Fibroblast of skin of right quadriceps (primary cell): Measurements from ENCODE around the gene GSTO2.

ENCODE experiments used
- DNase-seq: peaks from one replicate; pipeline ENCODE4 v3.0.0-alpha.2; 2013

The GSTO2 gene

GRCh38 chr10:104327745-104328645 lies 59.0 kb downstream of the GSTO2 start:
- DNase-seq = peak; percentile 86

DNA sequence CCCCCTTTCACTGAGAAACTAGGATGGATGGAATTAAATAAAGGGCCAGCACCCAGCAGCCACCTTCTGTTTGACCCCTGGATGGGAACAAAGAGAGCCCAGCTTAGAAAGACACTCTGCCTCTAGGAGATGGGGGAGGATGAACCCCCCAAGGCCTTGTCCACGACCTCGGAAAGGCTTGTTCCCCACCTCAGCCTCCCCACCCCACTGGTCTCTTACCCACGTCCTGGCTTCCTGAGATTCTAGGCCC lies 59.6 kb downstream of the GSTO2 start:
- no peak for DNase-seq

- DNase-seq = peak; percentile 90
These were observed 60.1 kb downstream of the GSTO2 start for GRCh38 chr10:104328896-104329710.

- DNase-seq = peak; percentile 78
These were observed 60.8 kb downstream of the GSTO2 start for GRCh38 chr10:104329735-104330134.

GRCh38 chr10:104330168-104331110 lies 61.5 kb downstream of the GSTO2 start:
- DNase-seq = peak; percentile 74

GRCh38 chr10:104331208-104331838 lies 62.3 kb downstream of the GSTO2 start:
- DNase-seq = peak; percentile 66

DNA sequence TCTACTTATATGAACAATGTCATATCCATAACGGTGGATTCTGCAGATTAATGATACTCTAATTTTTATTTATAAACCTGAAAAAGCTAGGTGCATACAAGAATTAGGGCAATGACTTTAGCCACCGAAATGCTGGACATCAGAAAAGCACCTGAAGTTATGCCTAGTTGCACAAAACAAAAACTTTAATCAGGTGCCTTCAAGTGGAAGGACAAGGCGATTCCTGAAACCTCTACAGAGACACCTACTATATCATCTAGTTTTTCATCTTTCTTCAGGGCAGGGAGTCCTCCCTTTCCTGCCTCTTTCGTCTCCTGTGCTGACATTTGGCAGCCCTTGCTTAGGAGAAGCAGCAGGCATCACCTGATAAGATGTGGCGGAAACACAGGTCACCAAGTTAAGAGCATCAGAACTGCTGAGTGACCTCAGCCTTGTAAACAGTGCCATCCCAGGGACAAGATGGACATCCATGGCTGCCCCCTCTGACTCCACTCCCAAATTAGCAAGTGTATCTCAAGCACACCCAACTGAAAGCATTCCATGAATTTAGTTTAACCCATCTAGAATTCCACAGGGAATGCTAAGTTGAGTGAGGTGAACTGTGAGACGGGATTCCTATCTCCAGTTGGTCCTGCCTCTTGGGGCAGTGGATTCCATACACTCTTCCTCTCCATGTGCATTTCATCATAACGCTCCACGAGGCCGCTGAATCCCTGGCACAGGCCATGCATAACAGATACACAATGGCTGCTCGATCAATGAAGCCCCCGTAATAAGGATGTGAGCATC lies 63.5 kb downstream of the GSTO2 start:
- DNase-seq = peak; percentile 63

DNA sequence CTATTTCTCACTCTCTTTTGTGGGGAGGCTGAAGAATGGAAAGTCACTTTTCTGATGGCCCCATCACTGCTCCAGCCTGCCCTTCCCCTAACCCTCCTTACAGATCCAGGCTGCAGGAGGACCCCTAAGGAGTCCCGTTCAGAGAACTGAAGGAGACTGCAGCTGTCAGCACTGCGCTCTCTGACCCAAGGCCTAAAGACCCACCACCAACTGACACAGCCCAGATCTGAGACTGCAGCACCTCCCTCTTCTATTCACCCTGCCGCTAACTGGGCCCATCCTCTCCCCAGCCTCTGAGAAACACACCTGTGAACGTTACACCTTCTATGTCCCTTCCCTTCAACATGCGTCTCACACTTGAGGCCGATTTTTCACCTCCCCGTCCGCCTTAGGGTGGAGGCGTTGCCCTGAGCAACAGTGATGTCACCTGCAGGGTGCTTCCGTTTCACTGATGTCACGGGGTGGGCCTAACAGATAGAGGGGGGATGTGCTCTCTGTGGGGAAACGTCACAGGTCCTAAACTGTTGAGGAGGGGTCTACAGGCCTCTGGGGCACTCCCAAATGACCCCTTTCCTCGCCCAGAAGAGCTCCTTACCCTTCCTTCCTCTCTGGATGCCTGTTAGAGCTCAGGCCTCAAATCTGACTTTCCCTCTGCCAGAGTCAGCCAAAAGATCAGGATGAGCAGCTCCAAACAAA lies 64.2 kb downstream of the GSTO2 start:
- DNase-seq = no peak

DNA sequence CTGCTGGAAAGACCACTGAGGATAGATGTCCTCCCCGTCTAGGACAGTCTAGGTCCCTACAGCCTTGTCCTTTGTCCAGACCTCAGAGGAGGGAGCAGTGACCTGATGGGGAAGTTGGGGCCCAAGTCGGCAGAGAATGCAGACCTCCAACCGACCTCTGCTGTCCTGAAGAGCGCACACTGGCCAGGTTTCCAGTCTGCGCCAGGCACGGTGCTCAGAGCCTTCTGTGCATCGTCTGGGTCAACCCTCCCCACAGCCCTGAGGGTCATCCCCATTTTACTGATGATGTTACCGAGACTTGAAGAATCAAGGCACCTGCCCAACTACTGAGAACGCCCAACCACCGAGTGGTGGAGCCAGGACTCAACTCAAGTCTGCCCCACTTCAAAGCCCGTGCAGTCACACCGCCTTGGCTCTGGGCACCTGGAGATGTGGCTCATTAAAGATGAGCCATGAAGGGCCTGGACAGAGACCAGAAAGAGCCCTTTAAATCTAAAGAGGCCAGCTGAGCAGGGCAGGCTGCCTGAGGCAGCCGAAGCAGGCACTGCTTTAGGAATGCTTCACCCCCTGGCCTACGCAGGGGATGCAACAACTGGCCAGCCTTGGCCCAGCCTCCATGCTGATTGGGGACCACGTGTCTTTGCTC lies 64.9 kb downstream of the GSTO2 start:
- DNase-seq = no peak

DNA sequence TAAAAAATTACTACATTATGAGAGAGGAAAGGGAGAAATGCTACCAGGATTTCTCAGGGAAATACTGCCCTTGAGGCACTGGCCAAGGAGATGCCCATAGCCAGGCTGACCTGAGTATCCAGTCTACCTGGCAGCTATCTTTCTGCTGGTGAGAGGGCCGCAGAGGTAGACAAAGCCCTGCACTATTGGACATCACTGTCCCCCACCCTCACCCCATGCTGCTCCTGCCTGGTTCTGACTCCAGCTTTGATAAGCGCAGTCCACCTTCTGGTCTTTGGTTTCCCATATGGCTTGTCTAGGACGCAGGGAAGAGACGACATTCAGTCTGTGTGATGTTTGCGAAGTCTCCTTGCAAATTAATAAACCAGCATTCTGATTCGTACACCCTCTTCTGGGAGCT lies 65.6 kb downstream of the GSTO2 start:
- no peak for DNase-seq

DNA sequence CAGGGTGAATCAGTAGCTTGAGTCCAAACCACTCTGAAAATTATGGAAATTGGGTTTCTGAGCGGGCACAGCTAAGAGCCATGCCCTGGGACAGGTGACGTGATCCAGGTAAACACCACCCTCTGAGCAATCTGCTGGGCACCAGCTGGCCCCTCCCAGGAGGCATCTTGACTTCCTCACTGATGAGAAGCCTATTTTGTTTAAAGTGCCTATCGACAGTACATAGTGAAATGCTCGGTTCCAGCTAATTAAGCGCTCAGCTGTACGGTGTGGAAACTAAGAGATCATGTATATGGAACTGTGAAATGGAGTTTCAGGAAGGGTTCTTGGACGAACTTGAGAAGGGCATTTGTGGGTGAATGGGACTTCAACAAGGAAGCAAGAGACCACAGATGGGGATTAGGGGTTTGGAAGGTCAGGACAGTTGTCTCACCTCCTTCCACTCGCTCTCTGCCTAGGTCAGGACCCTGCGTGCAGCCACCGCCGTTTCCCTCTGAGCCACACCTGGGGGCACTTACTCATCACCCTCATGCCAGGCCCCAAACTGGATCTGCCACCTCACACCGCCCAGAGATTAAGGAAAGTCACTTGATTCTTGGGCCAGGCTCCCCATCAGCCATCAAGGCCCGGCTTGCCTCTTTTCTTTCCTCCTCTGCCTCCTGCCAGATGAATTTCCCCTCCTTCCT lies 66.1 kb downstream of the GSTO2 start:
- DNase-seq = no peak

GRCh38 chr10:104336821-104337467 lies 68.0 kb downstream of the GSTO2 start:
- peak; percentile 75 for DNase-seq

DNA sequence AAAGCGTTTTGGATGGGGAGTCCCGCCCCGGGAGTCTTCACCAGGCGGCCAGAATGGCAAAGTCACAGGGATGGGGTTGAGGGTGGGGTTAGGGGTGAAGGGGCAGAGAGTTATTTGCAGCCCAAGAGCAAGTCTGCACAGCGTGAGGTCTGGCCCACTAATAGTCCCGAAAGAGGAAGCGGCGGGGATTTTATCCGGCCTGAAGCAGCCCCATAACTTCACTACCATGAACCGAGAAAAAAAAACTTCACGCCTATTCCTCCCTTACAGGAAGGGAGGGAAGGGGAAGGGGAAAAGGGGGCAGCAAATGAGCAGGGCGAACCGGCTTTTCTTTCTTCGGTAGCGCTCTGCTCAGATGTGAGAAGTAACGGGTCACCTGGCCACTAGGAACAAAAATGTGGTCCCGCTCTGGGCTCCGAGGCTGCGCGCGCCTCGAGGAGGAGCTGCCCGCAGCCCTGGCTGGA lies 68.6 kb downstream of the GSTO2 start:
- DNase-seq = peak; percentile 23

DNA sequence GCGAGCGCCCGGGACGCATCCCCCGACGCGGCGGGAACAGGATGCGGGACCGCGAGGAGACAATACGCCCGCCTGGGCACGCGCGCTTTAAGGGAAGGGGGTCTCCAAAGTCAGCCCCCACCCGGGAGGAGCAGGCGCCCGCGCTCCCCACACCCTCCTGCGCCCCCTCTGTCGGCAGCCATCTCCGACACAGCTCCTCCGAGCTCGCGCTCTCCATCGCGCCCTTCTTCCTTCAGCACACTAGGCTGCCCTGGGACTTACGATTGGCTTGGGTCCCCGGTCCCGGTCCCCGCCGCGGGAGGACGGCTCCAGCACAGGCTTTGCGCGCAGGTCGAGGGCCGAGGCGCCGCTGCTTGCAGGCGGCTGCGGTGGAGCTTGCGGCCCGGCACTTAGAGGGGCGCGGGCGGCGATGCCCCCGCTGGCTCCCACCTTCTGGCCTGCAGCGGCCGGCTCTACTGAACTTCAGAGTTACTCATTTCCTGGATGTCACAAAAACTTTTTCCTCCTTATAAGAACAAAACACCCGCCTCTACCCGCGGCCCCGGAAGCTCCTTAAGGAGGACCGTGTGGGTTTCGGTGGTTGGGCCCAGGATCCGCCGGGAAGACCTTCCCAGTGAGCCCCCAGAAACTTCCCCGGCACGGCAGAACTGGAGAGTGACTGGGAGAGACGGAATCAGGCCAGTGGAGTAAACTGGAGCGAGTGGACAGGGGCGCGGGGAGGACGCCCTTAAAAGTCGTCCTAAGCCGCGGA lies 69.2 kb downstream of the GSTO2 start, which contains the start of gene ITPRIP:
Gene ITPRIP (minus strand): TSS at position 481 of the 751 bp plus-strand sequence. CDS start 22,414 bp downstream, outside the sequence.
- peak; percentile 88 for DNase-seq

GRCh38 chr10:104339469-104340110 lies 70.6 kb downstream of the GSTO2 start:
- DNase-seq = peak; percentile 72

GRCh38 chr10:104340111-104340526 lies 71.1 kb downstream of the GSTO2 start:
- DNase-seq = no peak

GRCh38 chr10:104340641-104341040 lies 71.7 kb downstream of the GSTO2 start:
- no peak for DNase-seq

DNA sequence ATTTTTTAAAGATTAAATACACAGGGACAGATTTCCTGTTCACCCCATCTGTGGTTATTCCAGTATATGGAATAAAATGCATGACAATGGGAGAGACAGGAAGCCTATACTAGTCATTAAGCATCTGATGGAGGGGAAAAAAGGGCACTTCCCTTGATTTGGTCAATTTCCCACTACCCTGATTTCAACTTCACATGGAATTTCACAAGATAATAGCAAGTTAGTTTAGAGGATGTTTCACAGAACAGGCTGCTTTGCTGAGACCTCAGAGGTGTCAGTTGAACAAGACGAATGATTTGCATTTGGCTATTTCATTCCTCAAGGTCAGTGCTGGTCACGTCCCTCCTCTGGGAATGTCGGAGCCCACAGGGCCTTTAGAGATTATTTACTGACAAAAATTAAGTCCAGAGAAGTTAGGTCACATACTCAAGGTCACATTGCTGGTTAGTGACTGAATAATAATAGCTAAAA lies 74.0 kb downstream of the GSTO2 start:
- peak; percentile 31 for DNase-seq
